MM.1S (cell line): ENCODE measurements around the gene DNER.

Source experiments
- EZH2 ChIP-seq: fragments of 300-600 bp; sonication (generic); optimal IDR thresholded peaks from 2 replicates; pipeline ENCODE3; 2017; ENCODE audit warnings: low read depth, mild to moderate bottlenecking, antibody characterized with exemption, low read length, mixed read lengths
- EZH2phosphoT487 ChIP-seq: fragments of 300-600 bp; sonication (generic); IDR thresholded peaks from 2 replicates; pipeline ENCODE4 v1.6.1; 2018; ENCODE audit warnings: antibody characterized with exemption, low read length
- TF ChIP-seq, protein P1 (sequence below): fragments of 300-600 bp; sonication (generic); IDR thresholded peaks from 2 replicates; pipeline ENCODE4 v1.5.1; 2016; ENCODE audit warnings: antibody characterized with exemption, low read length, mixed read lengths

GRCh38 chr2:229408962-229409361, 305.4 kb downstream of the DNER start:
- TF ChIP-seq EZH2phosphoT487 (no peak), EZH2 (no peak)
- TF ChIP-seq, protein P1, sequence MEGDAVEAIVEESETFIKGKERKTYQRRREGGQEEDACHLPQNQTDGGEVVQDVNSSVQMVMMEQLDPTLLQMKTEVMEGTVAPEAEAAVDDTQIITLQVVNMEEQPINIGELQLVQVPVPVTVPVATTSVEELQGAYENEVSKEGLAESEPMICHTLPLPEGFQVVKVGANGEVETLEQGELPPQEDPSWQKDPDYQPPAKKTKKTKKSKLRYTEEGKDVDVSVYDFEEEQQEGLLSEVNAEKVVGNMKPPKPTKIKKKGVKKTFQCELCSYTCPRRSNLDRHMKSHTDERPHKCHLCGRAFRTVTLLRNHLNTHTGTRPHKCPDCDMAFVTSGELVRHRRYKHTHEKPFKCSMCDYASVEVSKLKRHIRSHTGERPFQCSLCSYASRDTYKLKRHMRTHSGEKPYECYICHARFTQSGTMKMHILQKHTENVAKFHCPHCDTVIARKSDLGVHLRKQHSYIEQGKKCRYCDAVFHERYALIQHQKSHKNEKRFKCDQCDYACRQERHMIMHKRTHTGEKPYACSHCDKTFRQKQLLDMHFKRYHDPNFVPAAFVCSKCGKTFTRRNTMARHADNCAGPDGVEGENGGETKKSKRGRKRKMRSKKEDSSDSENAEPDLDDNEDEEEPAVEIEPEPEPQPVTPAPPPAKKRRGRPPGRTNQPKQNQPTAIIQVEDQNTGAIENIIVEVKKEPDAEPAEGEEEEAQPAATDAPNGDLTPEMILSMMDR = no peak
